ENCODE data around the gene NXF2.
A peak's percentile ranks its signal among the peaks of the same experiment; 100 is the strongest.
"Not testable (repeated sequence)": the region's sequence is repeated elsewhere in the genome, so short reads cannot be mapped to it uniquely, and the experiment has no call there.

Gene NXF2

GRCh38 chrX:102246893-102247292, at the start of gene NXF2:
Gene NXF2, plus strand, starts transcription at chrX:102247167. Its CDS starts 59,912 bp downstream, at chrX:102307079.
- not testable (repeated sequence) for DNase-seq (ENCODE audit: low read depth, low spot score)

- not testable (repeated sequence) for DNase-seq (ENCODE audit: low read depth, low spot score)
Observed at GRCh38 chrX:102207940-102208339, 39.0 kb upstream of the NXF2 start.

- not testable (repeated sequence) for DNase-seq (ENCODE audit: low read depth, low spot score)
Observed at GRCh38 chrX:102214986-102215385, 32.0 kb upstream of the NXF2 start, which contains the start of gene TCP11X1. Gene TCP11X1, plus strand, starts transcription at chrX:102215301.

GRCh38 chrX:102216497-102216896, 30.5 kb upstream of the NXF2 start:
- DNase-seq (ENCODE audit: low read depth, low spot score): not testable (repeated sequence)

- DNase-seq (ENCODE audit: low read depth, low spot score): not testable (repeated sequence)
Observed at GRCh38 chrX:102235678-102236077, 11.3 kb upstream of the NXF2 start.

- DNase-seq (ENCODE audit: low read depth, low spot score): not testable (repeated sequence)
Observed at GRCh38 chrX:102240265-102240664, 6.7 kb upstream of the NXF2 start.

- DNase-seq (ENCODE audit: low read depth, low spot score): not testable (repeated sequence)
Observed at GRCh38 chrX:102272231-102272630, 25.3 kb downstream of the NXF2 start.

- DNase-seq (ENCODE audit: low read depth, low spot score): no peak
Observed at GRCh38 chrX:102338162-102338561, 91.2 kb downstream of the NXF2 start.

GRCh38 chrX:102339312-102340298, 92.6 kb downstream of the NXF2 start:
- DNase-seq (ENCODE audit: low read depth, low spot score): no peak

GRCh38 chrX:102341867-102342266, 94.9 kb downstream of the NXF2 start:
- DNase-seq (ENCODE audit: low read depth, low spot score): no peak

GRCh38 chrX:102345916-102346315, 98.9 kb downstream of the NXF2 start:
- peak; percentile 16 for DNase-seq (ENCODE audit: low read depth, low spot score)
